ENCODE data around the gene ZBTB43. TPM values are rescaled to one million over a fixed set of nuclear protein-coding genes. Genes with fewer than 3 reads are reported as not detected.
"Not testable (repeated sequence)": the region's sequence is repeated elsewhere in the genome, so short reads cannot be mapped to it uniquely, and the experiment has no call there.

ZBTB43 gene
- total and polyA plus RNA-seq, 2 donors: 11.2 to 16.8 TPM

GRCh38 chr9:126799034-126799433, 5.8 kb upstream of the ZBTB43 start:
- 60% methylated on average over 1 of the region's 1 CpG for WGBS
- DNase-seq (ENCODE audit: extremely low spot score): no peak
- Histone ChIP-seq H3K36me3 (ENCODE audit: insufficient read depth) (no peaks in the 10 kb centered on the region), H3K27ac (ENCODE audit: low read depth) (no peak overlapping the region), H3K4me3 (ENCODE audit: low read depth, low read length) (no peak overlapping the region), H3K4me1 (ENCODE audit: insufficient read depth) (no peaks in the 10 kb centered on the region)

GRCh38 chr9:126802318-126803059, 2.4 kb upstream of the ZBTB43 start:
- peaks cover 3% of the 10 kb centered on the region for H3K4me1 ChIP-seq (ENCODE audit: insufficient read depth)
- no peak for DNase-seq (ENCODE audit: extremely low spot score)
- WGBS: 86% methylated on average over 8 of the region's 8 CpGs
- H3K36me3 ChIP-seq (ENCODE audit: insufficient read depth): no peaks in the 10 kb centered on the region
- no peak overlapping the region for H3K4me3 ChIP-seq (ENCODE audit: low read depth, low read length)
- no peak overlapping the region for H3K27ac ChIP-seq (ENCODE audit: low read depth)

GRCh38 chr9:126804198-126804695, 593 bp upstream of the ZBTB43 start:
- H3K27ac ChIP-seq (ENCODE audit: low read depth): no peak overlapping the region
- 66% methylated on average over 16 of the region's 16 CpGs for WGBS

GRCh38 chr9:126805554-126806262, 868 bp downstream of the ZBTB43 start:
- H3K4me1 ChIP-seq (ENCODE audit: insufficient read depth): peaks cover 3% of the 10 kb centered on the region
- DNase-seq (ENCODE audit: extremely low spot score): no peak
- no peaks in the 10 kb centered on the region for H3K36me3 ChIP-seq (ENCODE audit: insufficient read depth)
- H3K27ac ChIP-seq (ENCODE audit: low read depth): peak overlapping the region; percentile 69
- WGBS: 30% methylated on average over 8 of the region's 8 CpGs
- peak overlapping the region; percentile 99 for H3K4me3 ChIP-seq (ENCODE audit: low read depth, low read length)

More at GRCh38 chr9:126804198-126804695, 593 bp upstream of the ZBTB43 start:
- Histone ChIP-seq H3K36me3 (ENCODE audit: insufficient read depth) (no peaks in the 10 kb centered on the region), H3K4me1 (ENCODE audit: insufficient read depth) (peaks cover 3% of the 10 kb centered on the region), H3K4me3 (ENCODE audit: low read depth, low read length) (peak overlapping the region; percentile 99)
- DNase-seq (ENCODE audit: extremely low spot score): no peak

- no peak overlapping the region for H3K27ac ChIP-seq (ENCODE audit: low read depth)
- no peaks in the 10 kb centered on the region for H3K36me3 ChIP-seq (ENCODE audit: insufficient read depth)
- WGBS: 76% methylated on average over 2 of the region's 2 CpGs
- peak overlapping the region; percentile 99 for H3K4me3 ChIP-seq (ENCODE audit: low read depth, low read length)
- DNase-seq (ENCODE audit: extremely low spot score): no peak
- H3K4me1 ChIP-seq (ENCODE audit: insufficient read depth): peaks cover 3% of the 10 kb centered on the region
These were observed 1.5 kb downstream of the ZBTB43 start for GRCh38 chr9:126806336-126806735.

GRCh38 chr9:126809068-126809467, 4.2 kb downstream of the ZBTB43 start:
- Histone ChIP-seq H3K27ac (ENCODE audit: low read depth) (no peak overlapping the region), H3K36me3 (ENCODE audit: insufficient read depth) (peaks cover 3% of the 10 kb centered on the region), H3K4me3 (ENCODE audit: low read depth, low read length) (no peak overlapping the region), H3K4me1 (ENCODE audit: insufficient read depth) (peaks cover 3% of the 10 kb centered on the region)
- WGBS: 77% methylated on average over 3 of the region's 3 CpGs
- no peak for DNase-seq (ENCODE audit: extremely low spot score)

- 95% methylated on average over 12 of the region's 12 CpGs for WGBS
- not testable (repeated sequence) for H3K4me1 ChIP-seq (ENCODE audit: insufficient read depth); H3K4me3 ChIP-seq (ENCODE audit: low read depth, low read length); H3K36me3 ChIP-seq (ENCODE audit: insufficient read depth); H3K27ac ChIP-seq (ENCODE audit: low read depth); DNase-seq (ENCODE audit: extremely low spot score)
These were observed 5.4 kb downstream of the ZBTB43 start for GRCh38 chr9:126810221-126810620.

GRCh38 chr9:126813072-126813471, 8.2 kb downstream of the ZBTB43 start:
- 95% methylated on average over 11 of the region's 11 CpGs for WGBS
- H3K27ac ChIP-seq (ENCODE audit: low read depth): no peak overlapping the region
- peaks cover 3% of the 10 kb centered on the region for H3K36me3 ChIP-seq (ENCODE audit: insufficient read depth)
- no peaks in the 10 kb centered on the region for H3K4me1 ChIP-seq (ENCODE audit: insufficient read depth)
- no peak for DNase-seq (ENCODE audit: extremely low spot score)
- H3K4me3 ChIP-seq (ENCODE audit: low read depth, low read length): no peak overlapping the region

GRCh38 chr9:126814091-126814490, 9.3 kb downstream of the ZBTB43 start:
- Histone ChIP-seq H3K36me3 (ENCODE audit: insufficient read depth) (peaks cover 6% of the 10 kb centered on the region), H3K27ac (ENCODE audit: low read depth) (no peak overlapping the region), H3K4me1 (ENCODE audit: insufficient read depth) (no peaks in the 10 kb centered on the region), H3K4me3 (ENCODE audit: low read depth, low read length) (no peak overlapping the region)
- no peak for DNase-seq (ENCODE audit: extremely low spot score)

- not testable (repeated sequence) for H3K36me3 ChIP-seq (ENCODE audit: insufficient read depth); H3K4me3 ChIP-seq (ENCODE audit: low read depth, low read length); DNase-seq (ENCODE audit: extremely low spot score); H3K27ac ChIP-seq (ENCODE audit: low read depth); H3K4me1 ChIP-seq (ENCODE audit: insufficient read depth)
- WGBS: 97% methylated on average over 7 of the region's 7 CpGs
These were observed 12.8 kb downstream of the ZBTB43 start for GRCh38 chr9:126817615-126818014.

GRCh38 chr9:126818482-126818881, 13.6 kb downstream of the ZBTB43 start:
- no peak for DNase-seq (ENCODE audit: extremely low spot score)
- Histone ChIP-seq H3K4me3 (ENCODE audit: low read depth, low read length) (no peak overlapping the region), H3K36me3 (ENCODE audit: insufficient read depth) (peaks cover 4% of the 10 kb centered on the region), H3K27ac (ENCODE audit: low read depth) (no peak overlapping the region), H3K4me1 (ENCODE audit: insufficient read depth) (no peaks in the 10 kb centered on the region)
- WGBS: 97% methylated on average over 5 of the region's 5 CpGs

- Histone ChIP-seq H3K4me1 (ENCODE audit: insufficient read depth) (no peaks in the 10 kb centered on the region), H3K27ac (ENCODE audit: low read depth) (no peak overlapping the region), H3K36me3 (ENCODE audit: insufficient read depth) (peaks cover 4% of the 10 kb centered on the region), H3K4me3 (ENCODE audit: low read depth, low read length) (no peak overlapping the region)
- WGBS: 98% methylated on average over 1 of the region's 1 CpG
- no peak for DNase-seq (ENCODE audit: extremely low spot score)
These were observed 14.6 kb downstream of the ZBTB43 start for GRCh38 chr9:126819482-126819881.

- Histone ChIP-seq H3K4me1 (ENCODE audit: insufficient read depth) (no peaks in the 10 kb centered on the region), H3K36me3 (ENCODE audit: insufficient read depth) (peaks cover 4% of the 10 kb centered on the region), H3K4me3 (ENCODE audit: low read depth, low read length) (no peak overlapping the region), H3K27ac (ENCODE audit: low read depth) (no peak overlapping the region)
- WGBS: 71% methylated on average over 2 of the region's 2 CpGs
- DNase-seq (ENCODE audit: extremely low spot score): no peak
These were observed 17.4 kb downstream of the ZBTB43 start for GRCh38 chr9:126822278-126822677.

- no peak for DNase-seq (ENCODE audit: extremely low spot score)
- H3K27ac ChIP-seq (ENCODE audit: low read depth): no peak overlapping the region
- H3K4me1 ChIP-seq (ENCODE audit: insufficient read depth): no peaks in the 10 kb centered on the region
- 86% methylated on average over 1 of the region's 1 CpG for WGBS
- H3K36me3 ChIP-seq (ENCODE audit: insufficient read depth): peaks cover 4% of the 10 kb centered on the region
- no peak overlapping the region for H3K4me3 ChIP-seq (ENCODE audit: low read depth, low read length)
These were observed 18.0 kb downstream of the ZBTB43 start for GRCh38 chr9:126822873-126823272.
